Colonic mucosa (tissue), 4 donors: ENCODE measurements around the gene ARPC2. TPM values are rescaled to one million over a fixed set of nuclear protein-coding genes. Genes with fewer than 3 reads are reported as not detected.
A peak's percentile ranks its signal among the peaks of the same experiment; 100 is the strongest.

Source experiments
- DNase-seq: peaks from one replicate; pipeline ENCODE4 v3.0.0-alpha.2; 2020
- H3K27ac ChIP-seq: fragments of 200-600 bp; one replicate; pipeline ENCODE4 v1.8.0; 2021
- H3K27me3 ChIP-seq: fragments of 200-600 bp; one replicate; pipeline ENCODE4 v1.8.0; 2021
- H3K36me3 ChIP-seq: fragments of 200-600 bp; one replicate; pipeline ENCODE4 v1.8.0; 2021
- H3K4me1 ChIP-seq: fragments of 200-600 bp; one replicate; pipeline ENCODE4 v1.8.0; 2021; ENCODE audit warnings: mild to moderate bottlenecking
- H3K4me3 ChIP-seq: fragments of 200-600 bp; one replicate; pipeline ENCODE4 v1.8.0; 2021
- H3K9ac ChIP-seq, 2 donors: one replicate each; pipeline ENCODE4 v1.7.0; 2013; ENCODE audit warnings: control low read depth in 2 of 2, low read depth in 2 of 2, low read length in 2 of 2
- H3K9me3 ChIP-seq: fragments of 200-600 bp; one replicate; pipeline ENCODE4 v1.8.0; 2021
- CTCF ChIP-seq: fragments of 200-600 bp; IDR thresholded peaks from one replicate; pipeline ENCODE4 v1.8.0; 2022; ENCODE audit warnings: antibody characterized with exemption, mild to moderate bottlenecking
- intact Hi-C: fragments of 100-400 bp; cut with DNase I; formaldehyde crosslinking; loops from one replicate; pipeline ENCODE4 v1.14.1; 2022
- total RNA-seq, 2 donors: library from RNA; stranded (reverse); fragmentation: NEBNext Ultra II Directional in 1 of 2; extraction: Animal tissue kit (Norgen Biotek cat#: 25700) in 1 of 2; gene quantifications; one replicate each; pipeline ENCODE4 v1.2.1, GENCODE V29; 2021
- donor health status: healthy.
- donor health status: DM: no; HTN: no; CAD: no.
- donor health status: DM: no; HTN: no; CAD: no.

ARPC2 gene
- total RNA-seq, 2 donors from 2014 or later, result 282 to 346 TPM

GRCh38 chr2:218293715-218294429, 76.9 kb downstream of the ARPC2 start:
- no peak for DNase-seq
- peak overlapping the region; percentile 98 for H3K27ac ChIP-seq
- intact Hi-C loops, result no loop called here
- TF ChIP-seq CTCF, result no peak
- H3K9me3 ChIP-seq, result no peaks in the 10 kb centered on the region
- no peaks in the 10 kb centered on the region for H3K27me3 ChIP-seq
- no peak overlapping the region for H3K4me3 ChIP-seq
- H3K4me1 ChIP-seq, result peaks cover 13% of the 10 kb centered on the region
- H3K36me3 ChIP-seq, result no peaks in the 10 kb centered on the region
- peak overlapping the region in 1 of 2 donors; percentile 19 for H3K9ac ChIP-seq

GRCh38 chr2:218294430-218295022, 77.5 kb downstream of the ARPC2 start:
- H3K27ac ChIP-seq, result peak overlapping the region; percentile 33
- no peaks in the 10 kb centered on the region for H3K27me3 ChIP-seq
- H3K4me3 ChIP-seq, result no peak overlapping the region
- no peak for DNase-seq
- TF ChIP-seq CTCF, result no peak
- intact Hi-C loops, result no loop called here
- H3K4me1 ChIP-seq, result peaks cover 9% of the 10 kb centered on the region
- no peaks in the 10 kb centered on the region for H3K36me3 ChIP-seq
- no peaks in the 10 kb centered on the region for H3K9me3 ChIP-seq
- H3K9ac ChIP-seq, result peak overlapping the region in 1 of 2 donors; percentile 51

- TF ChIP-seq CTCF, result no peak
- Histone ChIP-seq H3K4me1 (peaks cover 5% of the 10 kb centered on the region), H3K27ac (peak overlapping the region; percentile 33), H3K4me3 (no peak overlapping the region), H3K27me3 (no peaks in the 10 kb centered on the region), H3K9me3 (no peaks in the 10 kb centered on the region), H3K9ac (peak overlapping the region in 1 of 2 donors; percentile 51), H3K36me3 (no peaks in the 10 kb centered on the region)
- no peak for DNase-seq
- intact Hi-C loops, result no loop called here
These were observed 78.0 kb downstream of the ARPC2 start for GRCh38 chr2:218295029-218295428.

GRCh38 chr2:218296200-218296599, 79.2 kb downstream of the ARPC2 start:
- Histone ChIP-seq H3K27me3 (no peaks in the 10 kb centered on the region), H3K36me3 (no peaks in the 10 kb centered on the region), H3K9ac (no peak overlapping the region), H3K9me3 (no peaks in the 10 kb centered on the region), H3K4me1 (no peaks in the 10 kb centered on the region), H3K27ac (no peak overlapping the region), H3K4me3 (no peak overlapping the region)
- TF ChIP-seq CTCF, result no peak
- DNase-seq, result no peak
- intact Hi-C loops, result no loop called here

- intact Hi-C loops, result no loop called here
- no peak overlapping the region for H3K27ac ChIP-seq
- H3K27me3 ChIP-seq, result no peaks in the 10 kb centered on the region
- H3K4me3 ChIP-seq, result no peak overlapping the region
- no peak for DNase-seq
- no peaks in the 10 kb centered on the region for H3K4me1 ChIP-seq
- TF ChIP-seq CTCF, result no peak
- H3K36me3 ChIP-seq, result no peaks in the 10 kb centered on the region
- no peaks in the 10 kb centered on the region for H3K9me3 ChIP-seq
- no peak overlapping the region for H3K9ac ChIP-seq
These were observed 79.9 kb downstream of the ARPC2 start for GRCh38 chr2:218296847-218297246.
